KMS-11 (cell line): Measurements from ENCODE around the gene RASGRF2.

Experiments used
- H2AFZ ChIP-seq: fragments of 200-600 bp; sonication (generic); 2 replicates; pipeline ENCODE4 v1.6.1; 2016; ENCODE audit warnings: antibody characterized with exemption, mixed run types, low read depth
- H3K27ac ChIP-seq: fragments of 200-600 bp; sonication (generic); 2 replicates; pipeline ENCODE4 v1.6.1; 2016; ENCODE audit warnings: mild to moderate bottlenecking, mixed run types
- H3K27me3 ChIP-seq: fragments of 200-600 bp; sonication (generic); 2 replicates; pipeline ENCODE4 v1.6.1; 2017; ENCODE audit warnings: mild to moderate bottlenecking, low read depth, mixed run types, moderate library complexity; ENCODE audit not compliant: insufficient read depth
- H3K36me3 ChIP-seq: fragments of 200-600 bp; sonication (generic); 2 replicates; pipeline ENCODE4 v1.6.1; 2017; ENCODE audit warnings: mild to moderate bottlenecking, mixed run types; ENCODE audit not compliant: insufficient read depth
- H3K4me1 ChIP-seq: fragments of 200-600 bp; sonication (generic); 2 replicates; pipeline ENCODE4 v1.6.1; 2016; ENCODE audit warnings: mild to moderate bottlenecking, low read depth, mixed run types; ENCODE audit not compliant: poor library complexity, severe bottlenecking
- H3K4me2 ChIP-seq: fragments of 200-600 bp; sonication (generic); 2 replicates; pipeline ENCODE4 v1.7.0; 2016; ENCODE audit warnings: mild to moderate bottlenecking, mixed run types
- H3K4me3 ChIP-seq: fragments of 200-600 bp; sonication (generic); IDR thresholded peaks from 2 replicates; pipeline ENCODE4 v1.6.1; 2017; ENCODE audit warnings: low read depth, low read length, mixed read lengths; ENCODE audit not compliant: insufficient read depth
- H3K79me2 ChIP-seq: fragments of 200-600 bp; sonication (generic); 2 replicates; pipeline ENCODE4 v1.6.1; 2016; ENCODE audit warnings: low read depth, mixed run types; ENCODE audit not compliant: insufficient read depth
- H3K9ac ChIP-seq: fragments of 200-600 bp; sonication (generic); 2 replicates; pipeline ENCODE4 v1.6.1; 2016; ENCODE audit warnings: mild to moderate bottlenecking, mixed run types
- H4K20me1 ChIP-seq: fragments of 200-600 bp; sonication (generic); 2 replicates; pipeline ENCODE4 v1.6.1; 2016; ENCODE audit warnings: mild to moderate bottlenecking, mixed run types; ENCODE audit not compliant: insufficient read depth
- TF ChIP-seq, protein P1 (sequence below): fragments of 200-600 bp; sonication (generic); conservative IDR thresholded peaks from 2 replicates; pipeline ENCODE4 v1.6.1; 2017; ENCODE audit warnings: low read depth, mild to moderate bottlenecking, antibody characterized with exemption, low read length, moderate library complexity, mixed read lengths

The RASGRF2 gene, protein sequence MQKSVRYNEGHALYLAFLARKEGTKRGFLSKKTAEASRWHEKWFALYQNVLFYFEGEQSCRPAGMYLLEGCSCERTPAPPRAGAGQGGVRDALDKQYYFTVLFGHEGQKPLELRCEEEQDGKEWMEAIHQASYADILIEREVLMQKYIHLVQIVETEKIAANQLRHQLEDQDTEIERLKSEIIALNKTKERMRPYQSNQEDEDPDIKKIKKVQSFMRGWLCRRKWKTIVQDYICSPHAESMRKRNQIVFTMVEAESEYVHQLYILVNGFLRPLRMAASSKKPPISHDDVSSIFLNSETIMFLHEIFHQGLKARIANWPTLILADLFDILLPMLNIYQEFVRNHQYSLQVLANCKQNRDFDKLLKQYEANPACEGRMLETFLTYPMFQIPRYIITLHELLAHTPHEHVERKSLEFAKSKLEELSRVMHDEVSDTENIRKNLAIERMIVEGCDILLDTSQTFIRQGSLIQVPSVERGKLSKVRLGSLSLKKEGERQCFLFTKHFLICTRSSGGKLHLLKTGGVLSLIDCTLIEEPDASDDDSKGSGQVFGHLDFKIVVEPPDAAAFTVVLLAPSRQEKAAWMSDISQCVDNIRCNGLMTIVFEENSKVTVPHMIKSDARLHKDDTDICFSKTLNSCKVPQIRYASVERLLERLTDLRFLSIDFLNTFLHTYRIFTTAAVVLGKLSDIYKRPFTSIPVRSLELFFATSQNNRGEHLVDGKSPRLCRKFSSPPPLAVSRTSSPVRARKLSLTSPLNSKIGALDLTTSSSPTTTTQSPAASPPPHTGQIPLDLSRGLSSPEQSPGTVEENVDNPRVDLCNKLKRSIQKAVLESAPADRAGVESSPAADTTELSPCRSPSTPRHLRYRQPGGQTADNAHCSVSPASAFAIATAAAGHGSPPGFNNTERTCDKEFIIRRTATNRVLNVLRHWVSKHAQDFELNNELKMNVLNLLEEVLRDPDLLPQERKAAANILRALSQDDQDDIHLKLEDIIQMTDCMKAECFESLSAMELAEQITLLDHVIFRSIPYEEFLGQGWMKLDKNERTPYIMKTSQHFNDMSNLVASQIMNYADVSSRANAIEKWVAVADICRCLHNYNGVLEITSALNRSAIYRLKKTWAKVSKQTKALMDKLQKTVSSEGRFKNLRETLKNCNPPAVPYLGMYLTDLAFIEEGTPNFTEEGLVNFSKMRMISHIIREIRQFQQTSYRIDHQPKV (N-terminal part only)

DNA sequence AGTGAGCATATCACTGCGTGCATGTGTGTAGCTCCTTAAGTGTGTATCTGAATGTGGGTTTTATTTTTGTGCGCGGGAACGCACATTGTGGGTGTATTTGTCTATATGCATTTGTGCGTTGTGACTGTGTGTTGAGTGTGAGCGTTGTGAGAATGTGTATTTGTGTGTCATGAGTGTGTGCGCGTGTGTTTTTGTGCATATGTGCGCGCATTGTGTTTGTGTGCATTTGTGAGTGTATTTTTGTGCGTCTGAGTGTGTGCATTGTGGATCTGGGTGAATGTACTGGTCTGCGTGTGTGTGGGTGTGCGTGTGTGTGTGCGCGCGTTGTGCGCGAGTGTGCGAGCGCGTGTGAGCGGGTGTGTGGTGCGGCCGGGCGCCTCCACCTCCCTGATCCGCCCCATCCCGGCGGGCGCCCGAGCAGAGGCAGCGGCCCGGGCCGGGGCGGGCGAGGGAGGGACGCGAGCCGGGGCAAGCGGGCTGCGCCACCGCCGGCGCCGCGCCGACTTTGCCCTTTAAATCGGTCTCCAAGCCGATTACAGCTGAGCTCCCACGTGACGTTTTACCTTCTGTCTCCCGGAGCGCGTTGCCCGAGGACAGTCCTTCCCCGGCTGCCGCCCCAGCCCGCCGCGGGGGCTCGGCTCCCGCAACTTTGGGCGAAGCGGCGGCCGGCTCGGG is at the start of gene RASGRF2:
Gene RASGRF2, plus strand, starts transcription at position 596 of the 675 bp plus-strand sequence. CDS start 376 bp downstream, outside the sequence.
- Histone ChIP-seq H3K36me3 (no peaks in the 10 kb centered on the region), H3K4me2 (no peak within 1 kb of the TSS), H3K27me3 (no peaks in the 10 kb centered on the region), H3K4me3 (no peak within 1 kb of the TSS), H4K20me1 (no peaks in the 10 kb centered on the region), H3K4me1 (peaks cover 11% of the 10 kb centered on the region), H3K9ac (no peak within 1 kb of the TSS), H3K79me2 (no peaks in the 10 kb centered on the region), H2AFZ (no peak within 1 kb of the TSS), H3K27ac (no peak within 1 kb of the TSS)
- TF ChIP-seq, protein P1, sequence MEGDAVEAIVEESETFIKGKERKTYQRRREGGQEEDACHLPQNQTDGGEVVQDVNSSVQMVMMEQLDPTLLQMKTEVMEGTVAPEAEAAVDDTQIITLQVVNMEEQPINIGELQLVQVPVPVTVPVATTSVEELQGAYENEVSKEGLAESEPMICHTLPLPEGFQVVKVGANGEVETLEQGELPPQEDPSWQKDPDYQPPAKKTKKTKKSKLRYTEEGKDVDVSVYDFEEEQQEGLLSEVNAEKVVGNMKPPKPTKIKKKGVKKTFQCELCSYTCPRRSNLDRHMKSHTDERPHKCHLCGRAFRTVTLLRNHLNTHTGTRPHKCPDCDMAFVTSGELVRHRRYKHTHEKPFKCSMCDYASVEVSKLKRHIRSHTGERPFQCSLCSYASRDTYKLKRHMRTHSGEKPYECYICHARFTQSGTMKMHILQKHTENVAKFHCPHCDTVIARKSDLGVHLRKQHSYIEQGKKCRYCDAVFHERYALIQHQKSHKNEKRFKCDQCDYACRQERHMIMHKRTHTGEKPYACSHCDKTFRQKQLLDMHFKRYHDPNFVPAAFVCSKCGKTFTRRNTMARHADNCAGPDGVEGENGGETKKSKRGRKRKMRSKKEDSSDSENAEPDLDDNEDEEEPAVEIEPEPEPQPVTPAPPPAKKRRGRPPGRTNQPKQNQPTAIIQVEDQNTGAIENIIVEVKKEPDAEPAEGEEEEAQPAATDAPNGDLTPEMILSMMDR, result no peak

- TF ChIP-seq, protein P1, result no peak
- Histone ChIP-seq H2AFZ (no peak overlapping the region), H3K9ac (no peak overlapping the region)
Measured at GRCh38 chr5:80912479-80912878, 47.7 kb upstream of the RASGRF2 start.

DNA sequence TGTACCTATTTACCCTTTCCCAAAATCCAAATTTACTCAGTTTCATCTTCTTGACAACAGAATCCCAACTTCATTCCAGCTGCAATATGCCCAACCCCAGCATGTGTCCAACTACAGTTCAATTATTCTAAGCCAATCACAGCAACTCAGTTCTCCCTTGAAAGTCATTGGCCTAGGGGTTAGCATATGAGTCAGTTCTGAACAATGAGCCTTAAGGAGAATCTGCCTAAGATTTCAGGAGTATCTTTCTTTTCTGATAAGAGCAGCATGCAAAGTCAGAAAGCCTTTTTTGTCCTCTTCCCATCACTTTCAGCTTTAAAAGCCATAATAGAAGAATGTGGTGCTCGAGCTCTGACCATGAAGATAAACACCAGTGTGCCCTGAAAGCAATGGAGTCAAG is 44.4 kb upstream of the RASGRF2 start:
- H3K27ac ChIP-seq, result no peak overlapping the region
- TF ChIP-seq, protein P1, result no peak
- no peaks in the 10 kb centered on the region for H3K79me2 ChIP-seq
- H3K9ac ChIP-seq, result no peak overlapping the region
- H3K4me2 ChIP-seq, result no peak overlapping the region
- H3K4me3 ChIP-seq, result no peak overlapping the region
- H3K36me3 ChIP-seq, result no peaks in the 10 kb centered on the region
- no peaks in the 10 kb centered on the region for H3K27me3 ChIP-seq
- H2AFZ ChIP-seq, result no peak overlapping the region
- no peaks in the 10 kb centered on the region for H3K4me1 ChIP-seq
- H4K20me1 ChIP-seq, result no peaks in the 10 kb centered on the region

More at GRCh38 chr5:80912479-80912878, 47.7 kb upstream of the RASGRF2 start:
- Histone ChIP-seq H3K27me3 (no peaks in the 10 kb centered on the region), H3K36me3 (no peaks in the 10 kb centered on the region), H3K4me2 (no peak overlapping the region), H4K20me1 (no peaks in the 10 kb centered on the region), H3K27ac (no peak overlapping the region), H3K4me1 (no peaks in the 10 kb centered on the region), H3K4me3 (no peak overlapping the region), H3K79me2 (no peaks in the 10 kb centered on the region)

DNA sequence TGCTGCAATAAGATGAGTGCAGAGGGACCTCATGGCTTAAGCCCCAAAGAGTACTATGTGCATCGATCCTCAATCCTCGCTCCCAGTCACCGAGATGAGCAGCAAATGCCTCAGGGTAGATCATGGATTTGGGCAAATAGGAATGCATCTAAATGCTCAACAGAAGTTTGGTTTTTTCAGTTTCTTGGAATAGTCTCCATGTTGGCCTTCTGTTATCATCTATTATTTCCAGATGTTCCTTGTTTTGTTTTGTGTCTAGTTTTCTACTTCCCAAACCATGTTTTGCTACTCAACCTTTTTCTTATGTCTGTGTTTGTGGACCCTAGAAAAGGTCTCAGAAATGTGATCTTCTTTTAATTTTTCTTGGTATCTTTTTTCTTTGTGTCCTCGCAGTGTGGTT is 43.5 kb upstream of the RASGRF2 start:
- Histone ChIP-seq H2AFZ (no peak overlapping the region), H4K20me1 (no peaks in the 10 kb centered on the region)

More for the DNA sequence above, 43.5 kb upstream of the RASGRF2 start:
- H3K9ac ChIP-seq, result no peak overlapping the region
- H3K4me1 ChIP-seq, result no peaks in the 10 kb centered on the region
- no peak overlapping the region for H3K4me2 ChIP-seq
- H3K27ac ChIP-seq, result no peak overlapping the region
- H3K4me3 ChIP-seq, result no peak overlapping the region
- no peaks in the 10 kb centered on the region for H3K79me2 ChIP-seq
- H3K36me3 ChIP-seq, result no peaks in the 10 kb centered on the region
- TF ChIP-seq, protein P1, result no peak
- H3K27me3 ChIP-seq, result no peaks in the 10 kb centered on the region
